NT2/D1 (cell line): Measurements from ENCODE around the gene UCKL1.

Experiments used
- DNase-seq: peaks from one replicate; pipeline ENCODE4 v3.0.0-alpha.2; 2011; ENCODE audit warnings: low read depth, low spot score
- H3K27me3 ChIP-seq: 2 replicates; pipeline ENCODE4 v1.6.0; 2011; ENCODE audit warnings: mild to moderate bottlenecking; ENCODE audit not compliant: insufficient read length, insufficient read depth
- H3K36me3 ChIP-seq: 2 replicates; pipeline ENCODE4 v1.6.1; 2011; ENCODE audit warnings: mild to moderate bottlenecking, low read length, mixed read lengths; ENCODE audit not compliant: insufficient read depth, insufficient read length
- H3K4me1 ChIP-seq: 2 replicates; pipeline ENCODE4 v1.5.1; 2011; ENCODE audit not compliant: insufficient read depth, insufficient read length
- H3K4me3 ChIP-seq: 2 replicates; pipeline ENCODE4 v1.5.1; 2011; ENCODE audit warnings: low read depth; ENCODE audit not compliant: insufficient read length
- H3K9ac ChIP-seq: 2 replicates; pipeline ENCODE4 v1.6.0; 2011; ENCODE audit warnings: low read depth; ENCODE audit not compliant: insufficient read length
- H3K9me3 ChIP-seq: 2 replicates; pipeline ENCODE4 v1.5.1; 2011; ENCODE audit warnings: mild to moderate bottlenecking, low read length; ENCODE audit not compliant: insufficient read depth
- SUZ12 ChIP-seq: IDR thresholded peaks from 2 replicates; pipeline ENCODE4 v1.6.1; 2011; ENCODE audit not compliant: insufficient read length, insufficient read depth; ENCODE audit errors: extremely low read depth
- YY1 ChIP-seq: IDR thresholded peaks from 2 replicates; pipeline ENCODE4 v1.6.1; 2011; ENCODE audit not compliant: insufficient read length, insufficient read depth
- ZNF274 ChIP-seq: IDR thresholded peaks from 2 replicates; pipeline ENCODE4 v1.6.1; 2011; ENCODE audit warnings: mild to moderate bottlenecking, low read depth, low read length

The UCKL1 gene

GRCh38 chr20:63970714-63971431 is 14.7 kb upstream of the UCKL1 start:
- no peak for DNase-seq
- H3K9me3 ChIP-seq = peaks cover 26% of the 10 kb centered on the region; the same call in 1 of the 2 replicates
- H3K9ac ChIP-seq = no peak overlapping the region
- H3K4me3 ChIP-seq = peak overlapping the region; percentile 67
- peaks cover 24% of the 10 kb centered on the region for H3K4me1 ChIP-seq
- H3K27me3 ChIP-seq = peaks cover 17% of the 10 kb centered on the region
- peaks cover 26% of the 10 kb centered on the region for H3K36me3 ChIP-seq
- TF ChIP-seq YY1 = no peak
- no peak for TF ChIP-seq SUZ12
- TF ChIP-seq ZNF274 = no peak

- Histone ChIP-seq H3K9ac (peak within 1 kb of the TSS; percentile 96), H3K4me3 (peak within 1 kb of the TSS; percentile 88), H3K36me3 (peaks cover 26% of the 10 kb centered on the region), H3K4me1 (peaks cover 24% of the 10 kb centered on the region), H3K27me3 (peaks cover 17% of the 10 kb centered on the region), H3K9me3 (peaks cover 27% of the 10 kb centered on the region; the same call in 1 of the 2 replicates)
- TF ChIP-seq YY1 (no peak), SUZ12 (no peak), ZNF274 (no peak)
- DNase-seq = peak; percentile 49
These were observed 13.9 kb upstream of the UCKL1 start, which contains the start of gene ZNF512B for GRCh38 chr20:63969838-63970713. ZNF512B (minus strand) TSS chr20:63969930; CDS start chr20:63967950, 1,980 bp downstream.

GRCh38 chr20:63968928-63969760 is 12.9 kb upstream of the UCKL1 start:
- Histone ChIP-seq H3K9ac (peak overlapping the region; percentile 96), H3K4me1 (peaks cover 22% of the 10 kb centered on the region), H3K4me3 (peak overlapping the region; percentile 88), H3K27me3 (peaks cover 17% of the 10 kb centered on the region), H3K9me3 (peaks cover 34% of the 10 kb centered on the region; the same call in 1 of the 2 replicates), H3K36me3 (peaks cover 31% of the 10 kb centered on the region)
- TF ChIP-seq SUZ12 = no peak
- TF ChIP-seq YY1 = no peak
- TF ChIP-seq ZNF274 = no peak
- no peak for DNase-seq

- H3K36me3 ChIP-seq = peaks cover 40% of the 10 kb centered on the region
- TF ChIP-seq SUZ12 (no peak), ZNF274 (no peak), YY1 (no peak)
- H3K4me1 ChIP-seq = peaks cover 18% of the 10 kb centered on the region
- peaks cover 17% of the 10 kb centered on the region for H3K27me3 ChIP-seq
- H3K4me3 ChIP-seq = peak overlapping the region; percentile 88
- peak overlapping the region; percentile 96 for H3K9ac ChIP-seq
- no peak for DNase-seq
- peaks cover 40% of the 10 kb centered on the region; the same call in 1 of the 2 replicates for H3K9me3 ChIP-seq
These were observed 12.1 kb upstream of the UCKL1 start for GRCh38 chr20:63968136-63968927.

- TF ChIP-seq YY1 (no peak), ZNF274 (no peak), SUZ12 (no peak)
- Histone ChIP-seq H3K4me3 (no peak overlapping the region), H3K27me3 (peaks cover 17% of the 10 kb centered on the region), H3K9ac (no peak overlapping the region), H3K9me3 (peaks cover 40% of the 10 kb centered on the region; the same call in 1 of the 2 replicates), H3K36me3 (peaks cover 48% of the 10 kb centered on the region), H3K4me1 (peaks cover 15% of the 10 kb centered on the region)
- DNase-seq = no peak
These were observed 11.3 kb upstream of the UCKL1 start for GRCh38 chr20:63967330-63968135.
